ENCODE data around the gene OSBPL2.

Gene OSBPL2

DNA sequence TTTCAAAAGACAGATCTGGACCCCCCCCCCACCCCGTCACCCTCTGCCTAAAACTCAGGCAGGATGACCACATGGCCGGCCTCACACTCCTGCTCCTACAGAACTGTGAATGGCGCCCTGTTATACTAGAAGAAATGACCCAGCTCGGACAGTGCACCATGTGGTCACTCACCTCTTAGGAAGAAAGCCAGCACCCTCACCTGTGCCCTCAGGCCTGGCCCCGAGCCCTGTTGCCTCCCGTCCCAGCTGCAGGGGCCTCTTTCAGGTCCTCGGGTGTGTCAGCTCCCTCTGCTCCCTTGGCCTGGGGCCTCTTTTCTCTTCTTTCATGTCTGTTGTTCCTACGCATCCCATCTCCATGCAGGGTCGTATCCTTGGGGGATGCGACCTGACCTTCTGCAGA is 23.7 kb downstream of the OSBPL2 start:
- DNase-seq, result no peak

- no peak for DNase-seq
These were observed 25.1 kb downstream of the OSBPL2 start for GRCh38 chr20:62263396-62263795.

DNA sequence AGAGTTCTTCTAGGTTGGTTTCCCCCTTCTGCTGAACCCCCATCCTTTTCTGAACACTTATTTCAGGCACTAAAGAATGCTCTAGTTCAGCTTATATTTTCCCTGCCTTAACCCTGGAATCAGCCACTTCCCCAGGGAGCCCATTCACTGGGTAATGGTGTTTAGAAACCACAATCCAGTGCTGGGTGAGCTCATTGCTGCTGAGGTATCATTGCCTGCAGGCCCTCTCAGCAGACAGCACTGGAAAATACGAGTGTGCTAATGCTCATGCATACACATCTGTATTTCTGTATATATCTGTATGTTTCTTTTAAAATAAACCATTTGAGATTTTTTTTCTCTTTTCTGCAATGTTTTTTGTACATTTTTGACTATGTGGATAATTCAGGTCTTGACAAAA is 27.0 kb downstream of the OSBPL2 start:
- no peak for DNase-seq

- no peak for DNase-seq
These were observed 28.0 kb downstream of the OSBPL2 start for GRCh38 chr20:62266340-62266739.

- DNase-seq, result no peak
These were observed 28.5 kb downstream of the OSBPL2 start for GRCh38 chr20:62266851-62267250.

- no peak for DNase-seq
These were observed 29.2 kb downstream of the OSBPL2 start for GRCh38 chr20:62267543-62267942.

DNA sequence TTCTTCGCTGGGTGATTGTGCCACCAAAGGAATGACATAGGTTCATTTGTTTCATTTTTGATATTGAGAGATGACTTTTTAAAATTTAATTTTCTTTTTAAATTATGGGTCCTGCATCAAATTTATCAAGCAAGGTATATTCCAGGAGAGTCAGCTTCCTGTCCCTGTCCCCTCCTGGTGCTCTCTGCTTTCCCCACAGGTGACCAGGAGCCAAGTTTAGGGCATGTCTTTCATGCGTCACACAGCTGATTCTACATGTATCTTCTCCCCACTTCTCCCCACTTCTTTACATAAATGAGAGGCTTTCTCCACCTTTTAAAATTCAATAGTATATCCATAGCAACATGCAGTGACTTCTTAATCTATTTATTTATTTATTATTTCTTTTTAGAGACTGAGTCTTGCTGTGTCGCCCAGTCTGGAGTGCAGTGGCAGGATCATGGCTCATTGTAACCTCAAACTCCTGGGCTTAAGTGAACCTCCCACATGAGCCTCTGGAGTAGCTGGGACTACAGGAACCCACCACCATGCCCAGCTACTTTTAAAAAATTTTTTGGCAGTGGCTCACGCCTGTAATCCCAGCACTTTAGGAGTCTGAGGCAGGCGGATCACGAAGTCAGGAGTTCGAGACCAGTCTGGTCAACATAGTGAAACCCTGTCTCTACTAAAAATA is 30.0 kb downstream of the OSBPL2 start:
- DNase-seq, result no peak

- DNase-seq, result no peak
These were observed 31.1 kb downstream of the OSBPL2 start for GRCh38 chr20:62269378-62269777.

GRCh38 chr20:62269871-62270270 is 31.6 kb downstream of the OSBPL2 start:
- no peak for DNase-seq

- DNase-seq, result no peak
These were observed 33.9 kb downstream of the OSBPL2 start for GRCh38 chr20:62272200-62272599.

DNA sequence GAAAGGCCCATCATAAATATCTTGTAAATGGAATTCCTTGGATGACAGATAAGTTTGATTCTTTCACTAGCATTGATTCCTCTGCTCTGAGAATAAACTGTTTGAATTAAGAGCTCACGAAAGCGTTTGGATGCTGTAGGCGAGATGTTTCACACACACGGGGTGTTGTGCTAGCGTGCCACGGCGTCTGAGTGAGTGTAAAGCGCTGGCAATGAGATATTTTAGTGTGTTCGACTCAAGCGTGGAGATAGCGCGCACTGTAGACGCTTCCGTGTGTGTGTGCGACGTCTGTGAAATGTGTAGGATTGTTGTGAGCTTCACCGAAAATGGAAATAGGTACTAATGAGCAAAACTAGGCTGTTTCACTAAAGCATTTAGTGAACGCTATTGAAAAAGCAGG is 35.1 kb downstream of the OSBPL2 start:
- no peak for DNase-seq

- DNase-seq, result no peak
These were observed 36.1 kb downstream of the OSBPL2 start for GRCh38 chr20:62274332-62274950.

- no peak for DNase-seq
These were observed 36.9 kb downstream of the OSBPL2 start for GRCh38 chr20:62275219-62275618.

DNA sequence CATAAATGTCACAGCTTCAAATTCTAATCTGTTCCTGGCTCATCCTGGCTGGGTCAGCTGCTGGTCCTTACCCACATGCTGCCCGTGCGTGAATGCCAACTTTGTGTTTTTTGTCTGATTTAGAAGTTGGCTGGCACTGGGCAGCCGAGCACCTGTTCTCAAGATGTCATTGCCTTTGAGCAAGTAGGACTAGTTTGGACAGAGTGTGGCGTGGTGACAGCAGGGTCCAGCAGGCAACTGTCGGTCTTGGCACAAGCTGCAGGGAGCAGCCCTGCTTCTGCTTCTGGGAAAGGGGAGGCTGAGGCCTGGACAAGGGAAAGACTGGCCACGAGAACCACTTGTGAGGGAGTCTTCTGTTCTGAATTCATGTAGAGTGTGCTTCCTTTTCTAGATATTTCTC is 38.1 kb downstream of the OSBPL2 start:
- DNase-seq, result no peak

DNA sequence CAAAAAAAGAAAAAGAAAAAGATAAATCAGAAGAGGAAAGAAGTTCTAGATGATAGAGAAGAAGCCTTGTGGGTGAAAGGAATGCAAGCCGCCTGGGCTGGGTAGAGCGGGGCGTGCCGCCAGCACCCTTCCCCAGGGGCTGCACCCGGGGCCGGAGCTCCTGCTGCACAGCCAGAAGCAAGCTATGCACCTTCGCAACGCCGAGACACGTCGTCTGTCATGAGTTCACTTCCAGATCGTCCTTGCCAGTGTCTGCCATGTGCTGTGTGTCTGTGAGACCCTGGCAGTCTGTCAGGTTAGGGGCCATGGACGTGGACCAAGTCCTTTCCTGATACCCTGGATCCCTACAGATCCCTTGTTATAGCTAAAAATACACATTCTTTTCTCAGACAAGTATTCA is 38.9 kb downstream of the OSBPL2 start:
- DNase-seq, result no peak

DNA sequence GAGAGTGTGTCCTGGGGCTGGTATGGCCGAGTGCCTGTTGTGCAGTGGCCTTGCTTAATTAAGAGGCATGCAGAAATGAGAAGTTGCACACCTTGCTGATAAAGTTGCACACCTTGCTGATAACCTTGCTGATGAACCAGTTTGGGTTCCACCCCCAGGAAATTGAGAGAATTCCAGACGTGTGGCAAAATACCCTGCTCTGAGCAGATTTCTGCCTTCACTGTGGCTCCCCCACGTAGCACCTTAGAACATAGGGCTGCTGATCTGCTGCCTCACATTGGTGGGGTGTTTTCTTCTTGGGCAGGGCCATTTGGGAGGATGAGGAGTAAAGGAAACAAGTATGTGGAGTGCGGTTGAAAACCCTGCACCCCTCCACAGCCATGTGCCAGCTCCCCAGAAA is 42.0 kb downstream of the OSBPL2 start:
- DNase-seq, result no peak

DNA sequence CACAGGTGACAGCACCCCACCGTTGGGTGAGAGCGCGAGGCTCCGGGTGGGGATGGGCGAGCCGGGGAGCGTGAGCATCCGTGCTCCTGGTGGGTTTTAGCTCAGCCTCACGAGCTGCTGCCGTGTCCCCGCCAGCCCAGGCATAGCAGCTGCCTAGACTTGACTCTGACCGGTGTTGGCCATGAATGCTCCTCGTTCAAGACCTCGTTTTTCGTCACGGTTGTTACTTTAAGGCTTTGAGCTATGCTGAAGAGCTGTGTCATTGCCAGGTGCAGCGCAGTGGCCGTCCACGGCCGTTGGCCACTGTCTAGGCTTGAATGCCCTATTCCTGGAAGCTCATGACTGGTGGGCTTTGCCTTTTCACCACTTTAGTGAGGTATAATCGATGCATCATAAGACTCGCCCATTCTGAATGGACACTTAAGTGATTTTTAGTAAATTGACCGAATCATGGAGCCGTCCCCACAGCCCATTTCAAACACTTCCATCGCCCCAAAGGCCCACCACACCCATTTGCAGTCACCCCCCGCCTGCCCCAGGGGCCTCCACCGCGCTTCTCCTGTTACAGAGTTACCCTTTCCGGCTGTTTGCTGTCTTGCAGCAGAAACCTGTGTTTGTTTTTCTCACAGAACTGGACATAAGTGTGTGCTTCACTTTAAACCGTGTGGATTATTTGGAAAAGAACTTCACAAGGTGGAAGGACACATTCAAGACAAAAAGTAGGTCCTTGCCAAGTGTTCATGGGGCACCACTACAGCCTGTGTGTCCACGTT is 43.0 kb downstream of the OSBPL2 start:
- no peak for DNase-seq

GRCh38 chr20:62282103-62282502 is 43.8 kb downstream of the OSBPL2 start:
- no peak for DNase-seq

- no peak for DNase-seq
These were observed 44.7 kb downstream of the OSBPL2 start for GRCh38 chr20:62282877-62283503.

DNA sequence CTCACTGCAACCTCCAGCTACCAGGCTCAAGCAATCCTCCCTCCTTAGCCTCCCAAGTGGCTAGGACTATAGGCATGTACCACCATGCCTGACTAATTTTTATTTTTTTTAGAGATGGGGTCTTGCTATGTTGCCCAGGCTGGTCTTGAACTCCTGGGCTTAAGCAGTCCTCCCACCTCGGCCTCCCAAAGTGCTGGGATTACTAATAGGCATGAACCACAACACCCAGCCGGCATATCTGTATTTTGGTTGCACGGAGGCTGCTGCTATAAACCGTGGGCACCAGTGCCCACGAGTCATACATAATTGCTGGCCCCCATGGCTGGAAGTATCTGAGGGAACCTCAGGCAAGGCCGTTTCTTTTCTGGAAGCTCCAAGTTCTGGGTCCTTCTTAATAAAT is 46.1 kb downstream of the OSBPL2 start:
- DNase-seq, result no peak

GRCh38 chr20:62285151-62285550 is 46.8 kb downstream of the OSBPL2 start:
- DNase-seq, result no peak

GRCh38 chr20:62285722-62286121 is 47.4 kb downstream of the OSBPL2 start:
- DNase-seq, result no peak

DNA sequence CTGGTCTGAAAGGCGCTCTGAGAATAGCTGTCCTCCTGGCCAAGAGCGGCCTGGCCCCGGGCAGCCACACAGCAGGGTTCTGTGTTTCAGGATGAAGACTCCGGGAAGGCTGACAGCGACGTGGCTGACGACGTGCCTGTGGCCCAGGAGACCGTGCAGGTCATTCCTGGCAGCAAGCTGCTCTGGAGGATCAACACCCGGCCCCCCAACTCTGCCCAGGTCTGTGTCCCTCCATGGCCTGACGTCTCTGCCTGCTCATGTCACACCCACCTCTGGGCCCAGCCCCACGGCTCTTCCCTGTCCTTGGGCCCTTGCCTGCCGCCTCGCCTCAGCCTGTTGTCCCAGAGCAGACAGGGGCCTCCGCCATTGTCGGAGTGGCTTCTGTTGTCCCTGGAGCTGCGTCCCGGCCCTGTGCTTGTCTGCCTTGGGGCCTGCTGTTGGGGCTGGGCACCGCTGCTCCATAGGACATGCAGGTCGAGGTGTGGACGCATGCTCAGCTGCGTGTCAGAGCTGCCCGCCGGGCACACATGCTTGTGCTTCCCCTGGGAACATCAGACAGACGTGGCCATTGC is 48.3 kb downstream of the OSBPL2 start:
- DNase-seq, result peak; percentile 22

All from eye (tissue), 1 donor.